ENCODE data around the gene SIRT3.
A peak's percentile ranks its signal among the peaks of the same experiment; 100 is the strongest.

The SIRT3 gene

GRCh38 chr11:207863-208180 lies 28.3 kb downstream of the SIRT3 start:
- TF ChIP-seq, protein P1, sequence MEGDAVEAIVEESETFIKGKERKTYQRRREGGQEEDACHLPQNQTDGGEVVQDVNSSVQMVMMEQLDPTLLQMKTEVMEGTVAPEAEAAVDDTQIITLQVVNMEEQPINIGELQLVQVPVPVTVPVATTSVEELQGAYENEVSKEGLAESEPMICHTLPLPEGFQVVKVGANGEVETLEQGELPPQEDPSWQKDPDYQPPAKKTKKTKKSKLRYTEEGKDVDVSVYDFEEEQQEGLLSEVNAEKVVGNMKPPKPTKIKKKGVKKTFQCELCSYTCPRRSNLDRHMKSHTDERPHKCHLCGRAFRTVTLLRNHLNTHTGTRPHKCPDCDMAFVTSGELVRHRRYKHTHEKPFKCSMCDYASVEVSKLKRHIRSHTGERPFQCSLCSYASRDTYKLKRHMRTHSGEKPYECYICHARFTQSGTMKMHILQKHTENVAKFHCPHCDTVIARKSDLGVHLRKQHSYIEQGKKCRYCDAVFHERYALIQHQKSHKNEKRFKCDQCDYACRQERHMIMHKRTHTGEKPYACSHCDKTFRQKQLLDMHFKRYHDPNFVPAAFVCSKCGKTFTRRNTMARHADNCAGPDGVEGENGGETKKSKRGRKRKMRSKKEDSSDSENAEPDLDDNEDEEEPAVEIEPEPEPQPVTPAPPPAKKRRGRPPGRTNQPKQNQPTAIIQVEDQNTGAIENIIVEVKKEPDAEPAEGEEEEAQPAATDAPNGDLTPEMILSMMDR (IDR thresholded peaks at IDR 0.05; ENCODE audit: insufficient read depth, low read length) = no peak
- TF ChIP-seq REST (IDR thresholded peaks at IDR 0.05; ENCODE audit: insufficient replicate concordance, low read depth) (no peak), GABPA (IDR thresholded peaks at IDR 0.05; ENCODE audit: low read depth) (no peak), SPI1 (IDR thresholded peaks at IDR 0.05; ENCODE audit: borderline replicate concordance, low read depth) (no peak), POLR2AphosphoS5 (IDR thresholded peaks at IDR 0.05; ENCODE audit: low read depth) (no peak)
- peak in 1 of 2 experiments; percentile 39 for DNase-seq (ENCODE audit: low read depth in 1 of 2, low spot score in 1 of 2)
- Histone ChIP-seq H3K4me3 (replicated peaks; ENCODE audit: insufficient read depth, low read length) (peak overlapping the region; percentile 86), H3K27me3 (ENCODE audit: insufficient read depth, poor library complexity, severe bottlenecking) (no peaks in the 10 kb centered on the region), H3K27ac (replicated peaks) (peak overlapping the region; percentile 99)

DNA sequence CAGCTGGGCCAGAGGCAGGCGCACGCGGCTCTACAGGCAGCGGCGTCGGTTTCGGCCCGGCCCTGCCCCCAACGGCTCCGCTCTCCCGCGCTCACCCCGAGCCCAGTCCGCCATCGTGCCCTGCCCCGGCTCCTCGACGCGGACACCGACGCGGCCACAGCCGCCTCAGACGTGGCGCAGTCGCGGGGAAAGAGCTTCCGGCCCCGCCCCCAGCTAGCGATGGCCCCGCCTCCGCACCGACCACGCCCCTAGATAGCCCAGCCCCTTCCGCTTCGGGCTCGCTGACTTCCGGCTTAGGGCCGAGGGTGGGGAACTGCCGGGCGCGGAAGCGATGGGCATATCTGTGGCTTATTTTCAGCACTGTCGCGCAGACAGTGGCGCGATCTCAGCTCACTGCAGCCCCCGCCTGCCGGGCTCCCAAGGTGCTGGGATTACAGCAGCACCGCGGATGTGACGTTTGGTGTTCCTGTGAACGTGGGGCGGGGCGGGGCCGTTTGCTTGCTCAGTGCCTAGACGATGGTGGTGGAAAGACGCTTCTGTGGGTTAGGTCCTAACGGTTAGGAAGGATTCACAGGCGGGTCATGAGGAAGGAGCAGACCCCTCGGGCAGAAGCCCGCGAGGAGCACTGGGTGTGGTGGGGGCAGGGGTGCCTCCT lies 28.8 kb downstream of the SIRT3 start, which contains the start of the genes BET1L and RIC8A:
Gene BET1L (minus strand): TSS at position 192 of the 655 bp plus-strand sequence. CDS start 78 bp downstream, at position 114.
Gene RIC8A (plus strand): TSS at position 501 of the 655 bp plus-strand sequence. CDS start 1,147 bp downstream, outside the sequence.
- Histone ChIP-seq H3K27me3 (ENCODE audit: insufficient read depth, poor library complexity, severe bottlenecking) (no peaks in the 10 kb centered on the region), H3K4me3 (replicated peaks; ENCODE audit: insufficient read depth, low read length) (peak within 1 kb of the TSS; percentile 88), H3K27ac (replicated peaks) (peak within 1 kb of the TSS; percentile 99)
- TF ChIP-seq POLR2AphosphoS5 (IDR thresholded peaks at IDR 0.05; ENCODE audit: low read depth) (peak; percentile 91), GABPA (IDR thresholded peaks at IDR 0.05; ENCODE audit: low read depth) (peak; percentile 88), SPI1 (IDR thresholded peaks at IDR 0.05; ENCODE audit: borderline replicate concordance, low read depth) (peak; percentile 76; the same call in 1 of the 2 replicates)
- TF ChIP-seq, protein P1 (IDR thresholded peaks at IDR 0.05; ENCODE audit: insufficient read depth, low read length) = no peak
- peak; percentile 99 to 100 for DNase-seq (ENCODE audit: low read depth in 1 of 2, low spot score in 1 of 2)

DNA sequence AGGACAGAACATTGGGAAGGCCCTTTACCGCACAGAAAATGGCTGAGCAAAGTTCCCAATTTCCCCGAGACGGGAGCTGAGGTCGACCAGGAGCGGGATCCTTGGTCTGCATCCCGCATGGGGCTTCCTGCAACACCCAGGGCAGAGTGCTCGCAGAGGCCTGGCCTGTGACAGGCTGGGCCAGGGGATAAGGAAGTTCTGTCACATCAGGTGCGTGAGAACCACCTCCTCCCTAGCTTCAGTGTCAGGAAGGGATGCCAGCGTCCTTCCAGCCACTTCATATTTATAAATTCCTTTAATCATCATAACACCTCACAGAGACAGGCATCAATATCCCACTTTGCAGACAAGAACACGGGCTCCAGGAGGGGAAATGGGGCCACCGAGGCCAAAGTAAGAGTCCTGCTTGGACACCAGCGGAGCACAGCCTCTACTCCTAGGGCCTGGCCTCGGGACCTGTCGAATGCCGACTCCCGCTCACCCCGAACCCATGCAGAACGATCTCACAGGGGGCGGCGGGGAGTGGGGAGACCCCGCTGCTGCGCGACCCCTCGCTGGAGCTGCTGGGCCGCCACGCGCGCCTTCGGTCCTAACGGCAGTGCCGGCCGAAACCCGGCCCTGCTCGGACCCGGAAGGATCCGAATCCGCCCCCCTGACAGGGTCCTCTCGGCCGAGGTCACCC lies 29.5 kb downstream of the SIRT3 start:
- TF ChIP-seq, protein P1 (IDR thresholded peaks at IDR 0.05; ENCODE audit: insufficient read depth, low read length) = no peak
- TF ChIP-seq SPI1 (IDR thresholded peaks at IDR 0.05; ENCODE audit: borderline replicate concordance, low read depth) (no peak), GABPA (IDR thresholded peaks at IDR 0.05; ENCODE audit: low read depth) (no peak), POLR2AphosphoS5 (IDR thresholded peaks at IDR 0.05; ENCODE audit: low read depth) (no peak), REST (IDR thresholded peaks at IDR 0.05; ENCODE audit: insufficient replicate concordance, low read depth) (no peak)
- Histone ChIP-seq H3K27me3 (ENCODE audit: insufficient read depth, poor library complexity, severe bottlenecking) (no peaks in the 10 kb centered on the region), H3K27ac (replicated peaks) (peak overlapping the region; percentile 99), H3K4me3 (replicated peaks; ENCODE audit: insufficient read depth, low read length) (peak overlapping the region; percentile 88)
- DNase-seq (ENCODE audit: low read depth in 1 of 2, low spot score in 1 of 2) = peak in 1 of 2 experiments; percentile 63

All from HL-60 (cell line).